Measurements from ENCODE around the gene AATF. TPM values are rescaled to one million over a fixed set of nuclear protein-coding genes. Genes with fewer than 3 reads are reported as not detected.

The AATF gene
- total and polyA plus RNA-seq, 9 donors = 28.5 to 73.6 (median 42.5) TPM

DNA sequence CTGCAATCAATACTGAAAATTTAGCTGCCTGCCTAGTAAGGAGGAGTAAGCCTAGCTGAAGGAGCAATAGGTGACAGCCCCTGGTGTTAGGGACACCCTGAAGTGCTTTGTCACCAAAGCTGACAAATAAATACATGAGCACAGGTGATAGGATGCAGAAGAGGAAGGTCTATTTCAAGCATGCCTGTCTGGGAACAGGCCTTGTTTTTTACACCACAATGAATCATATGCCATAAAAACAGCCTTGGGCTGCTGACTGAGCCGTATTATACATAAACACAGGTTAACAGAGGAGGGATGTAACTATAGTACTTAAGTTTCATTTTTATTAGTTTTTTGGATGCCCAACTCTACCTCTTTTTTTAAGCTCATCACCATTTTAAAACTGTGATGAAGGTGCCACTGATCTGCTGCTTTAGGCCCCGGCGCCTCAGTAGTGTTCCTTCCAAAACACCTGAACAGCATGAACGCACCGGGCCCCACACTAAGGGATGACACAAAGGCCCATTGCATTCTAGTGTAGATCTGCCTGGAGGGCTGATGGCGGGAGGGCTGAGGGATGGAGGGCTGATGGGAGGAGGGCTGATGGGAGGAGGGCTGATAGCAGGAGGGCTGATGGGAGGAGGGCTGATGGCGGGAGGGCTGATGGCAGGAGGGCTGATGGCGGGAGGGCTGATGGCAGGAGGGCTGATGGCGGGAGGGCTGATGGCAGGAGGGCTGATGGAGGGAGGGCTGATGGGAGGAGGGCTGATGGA, 150.3 kb downstream of the AATF start:
- Histone ChIP-seq H3K4me3 (no peak overlapping the region), H3K9me3 (no peaks in the 10 kb centered on the region), H3K36me3 (no peaks in the 10 kb centered on the region), H3K27ac (no peak overlapping the region), H3K4me1 (ENCODE audit: insufficient read depth) (no peaks in the 10 kb centered on the region), H3K27me3 (no peaks in the 10 kb centered on the region)
- TF ChIP-seq EP300 (IDR thresholded peaks at IDR 0.05) (no peak), POLR2A (IDR thresholded peaks at IDR 0.05) (no peak)
- TF ChIP-seq, protein P1, sequence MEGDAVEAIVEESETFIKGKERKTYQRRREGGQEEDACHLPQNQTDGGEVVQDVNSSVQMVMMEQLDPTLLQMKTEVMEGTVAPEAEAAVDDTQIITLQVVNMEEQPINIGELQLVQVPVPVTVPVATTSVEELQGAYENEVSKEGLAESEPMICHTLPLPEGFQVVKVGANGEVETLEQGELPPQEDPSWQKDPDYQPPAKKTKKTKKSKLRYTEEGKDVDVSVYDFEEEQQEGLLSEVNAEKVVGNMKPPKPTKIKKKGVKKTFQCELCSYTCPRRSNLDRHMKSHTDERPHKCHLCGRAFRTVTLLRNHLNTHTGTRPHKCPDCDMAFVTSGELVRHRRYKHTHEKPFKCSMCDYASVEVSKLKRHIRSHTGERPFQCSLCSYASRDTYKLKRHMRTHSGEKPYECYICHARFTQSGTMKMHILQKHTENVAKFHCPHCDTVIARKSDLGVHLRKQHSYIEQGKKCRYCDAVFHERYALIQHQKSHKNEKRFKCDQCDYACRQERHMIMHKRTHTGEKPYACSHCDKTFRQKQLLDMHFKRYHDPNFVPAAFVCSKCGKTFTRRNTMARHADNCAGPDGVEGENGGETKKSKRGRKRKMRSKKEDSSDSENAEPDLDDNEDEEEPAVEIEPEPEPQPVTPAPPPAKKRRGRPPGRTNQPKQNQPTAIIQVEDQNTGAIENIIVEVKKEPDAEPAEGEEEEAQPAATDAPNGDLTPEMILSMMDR (IDR thresholded peaks at IDR 0.05) = no peak
- no peak for DNase-seq
- intact Hi-C loops (cut with DNase I) = no loop called here
- WGBS, 3 donors = 88 to 97% (median 96%) methylated on average over 9 of the region's 9 CpGs

DNA sequence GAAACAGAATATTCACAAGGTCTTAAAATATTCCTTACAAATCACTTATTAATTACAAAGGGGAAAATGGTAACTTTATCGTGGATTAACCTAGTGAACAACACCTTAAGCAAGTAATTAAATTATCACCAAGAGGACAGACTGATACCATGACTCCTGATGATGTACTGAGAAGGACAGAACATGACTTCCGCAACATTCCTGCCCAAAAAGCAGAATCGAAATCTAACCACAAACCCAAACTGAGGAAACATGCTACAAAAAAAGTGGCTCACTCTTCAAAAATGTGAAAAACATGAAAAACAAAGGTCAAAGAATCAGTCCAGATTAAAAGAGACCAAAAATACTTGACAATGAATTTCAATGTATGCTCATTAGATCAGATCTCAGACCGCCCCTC, 151.5 kb downstream of the AATF start:
- Histone ChIP-seq H3K27ac (no peak overlapping the region), H3K36me3 (no peaks in the 10 kb centered on the region), H3K4me3 (no peak overlapping the region), H3K9me3 (no peaks in the 10 kb centered on the region), H3K4me1 (ENCODE audit: insufficient read depth) (no peaks in the 10 kb centered on the region), H3K27me3 (no peaks in the 10 kb centered on the region)
- TF ChIP-seq, protein P1 (IDR thresholded peaks at IDR 0.05) = no peak
- TF ChIP-seq POLR2A (IDR thresholded peaks at IDR 0.05) (no peak), EP300 (IDR thresholded peaks at IDR 0.05) (no peak)
- intact Hi-C loops (cut with DNase I) = no loop called here
- no peak for DNase-seq
- 84 to 88% (median 86%) methylated on average over 4 of the region's 4 CpGs for WGBS, 3 donors

DNA sequence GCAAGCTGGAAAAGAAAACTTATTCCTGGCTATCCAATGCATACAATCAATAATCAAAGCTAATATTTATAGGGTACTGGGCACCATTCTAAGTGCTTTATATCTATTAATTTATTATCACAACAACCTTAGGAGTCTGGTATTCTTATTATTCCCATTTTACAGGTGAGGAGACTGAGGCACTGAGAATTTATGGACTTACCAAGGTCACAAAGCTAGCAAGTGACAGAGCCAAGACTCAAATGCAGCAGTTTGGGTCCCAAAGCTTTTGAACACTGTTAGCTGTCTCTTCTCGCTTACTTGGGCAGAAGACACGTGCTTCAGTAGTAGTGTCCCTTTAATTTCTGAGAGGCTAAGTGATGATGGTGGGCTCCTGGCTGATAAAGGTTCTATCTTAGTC, 152.6 kb downstream of the AATF start:
- H3K36me3 ChIP-seq = no peaks in the 10 kb centered on the region
- no peak overlapping the region for H3K27ac ChIP-seq
- WGBS, 3 donors = 98 to 100% (median 98%) methylated on average over 2 of the region's 2 CpGs
- no peaks in the 10 kb centered on the region for H3K4me1 ChIP-seq (ENCODE audit: insufficient read depth)
- TF ChIP-seq, protein P1 (IDR thresholded peaks at IDR 0.05) = no peak
- TF ChIP-seq POLR2A (IDR thresholded peaks at IDR 0.05) (no peak), EP300 (IDR thresholded peaks at IDR 0.05) (no peak)
- no peaks in the 10 kb centered on the region for H3K9me3 ChIP-seq
- no peak for DNase-seq
- no peaks in the 10 kb centered on the region for H3K27me3 ChIP-seq
- intact Hi-C loops (cut with DNase I) = no loop called here
- H3K4me3 ChIP-seq = no peak overlapping the region

DNA sequence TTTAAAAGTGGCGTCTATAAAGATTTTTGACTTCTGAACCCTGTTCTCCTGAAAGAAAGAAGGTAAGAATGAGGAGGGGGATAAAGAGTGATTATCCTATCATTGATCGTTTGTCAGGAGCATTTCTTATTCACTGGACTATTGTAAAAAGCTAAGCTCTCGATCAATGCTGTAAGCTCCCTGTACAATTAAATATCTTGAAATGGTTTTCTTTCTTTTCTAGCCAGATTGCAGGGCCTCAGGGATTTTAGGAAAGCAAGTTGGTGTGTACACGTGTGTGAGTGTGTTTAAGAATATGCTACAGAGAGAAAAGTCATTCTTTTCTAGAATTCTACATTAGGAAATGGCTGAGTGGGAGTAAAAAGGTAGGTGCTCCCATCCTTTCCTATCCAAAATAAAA, 154.5 kb downstream of the AATF start:
- TF ChIP-seq POLR2A (IDR thresholded peaks at IDR 0.05) (no peak), EP300 (IDR thresholded peaks at IDR 0.05) (no peak)
- TF ChIP-seq, protein P1 (IDR thresholded peaks at IDR 0.05) = no peak
- WGBS, 3 donors = 91 to 93% (median 91%) methylated on average over 4 of the region's 4 CpGs
- no peaks in the 10 kb centered on the region for H3K4me1 ChIP-seq (ENCODE audit: insufficient read depth)
- no peak for DNase-seq
- H3K27ac ChIP-seq = no peak overlapping the region
- H3K4me3 ChIP-seq = no peak overlapping the region
- H3K9me3 ChIP-seq = no peaks in the 10 kb centered on the region
- H3K27me3 ChIP-seq = no peaks in the 10 kb centered on the region
- intact Hi-C loops (cut with DNase I) = no loop called here
- H3K36me3 ChIP-seq = no peaks in the 10 kb centered on the region

Data from ovary (tissue), 9 donors.